Measurements from ENCODE around the gene LRRK2.

Gene LRRK2

GRCh38 chr12:40185303-40185693 lies 39.5 kb upstream of the LRRK2 start:
- no peak overlapping the region for H3K4me3 ChIP-seq (ENCODE audit: low read depth in 1 of 2, low read length in 2 of 2)
- no peaks in the 10 kb centered on the region for H3K79me2 ChIP-seq (ENCODE audit: insufficient read depth, low read length)
- ATAC-seq (ENCODE audit: insufficient read depth, low read depth) (no peak), DNase-seq (no peak)
- no peak overlapping the region for H3K4me2 ChIP-seq (ENCODE audit: insufficient read depth, low read length)
- H3K9me3 ChIP-seq (ENCODE audit: insufficient read depth, low read length, severe bottlenecking): no peaks in the 10 kb centered on the region
- H3K27ac ChIP-seq (ENCODE audit: low read length): no peak overlapping the region
- TF ChIP-seq EZH2 (IDR thresholded peaks at IDR 0.05; ENCODE audit: borderline replicate concordance, low read depth, low read length, severe bottlenecking): no peak
- TF ChIP-seq, protein P1, sequence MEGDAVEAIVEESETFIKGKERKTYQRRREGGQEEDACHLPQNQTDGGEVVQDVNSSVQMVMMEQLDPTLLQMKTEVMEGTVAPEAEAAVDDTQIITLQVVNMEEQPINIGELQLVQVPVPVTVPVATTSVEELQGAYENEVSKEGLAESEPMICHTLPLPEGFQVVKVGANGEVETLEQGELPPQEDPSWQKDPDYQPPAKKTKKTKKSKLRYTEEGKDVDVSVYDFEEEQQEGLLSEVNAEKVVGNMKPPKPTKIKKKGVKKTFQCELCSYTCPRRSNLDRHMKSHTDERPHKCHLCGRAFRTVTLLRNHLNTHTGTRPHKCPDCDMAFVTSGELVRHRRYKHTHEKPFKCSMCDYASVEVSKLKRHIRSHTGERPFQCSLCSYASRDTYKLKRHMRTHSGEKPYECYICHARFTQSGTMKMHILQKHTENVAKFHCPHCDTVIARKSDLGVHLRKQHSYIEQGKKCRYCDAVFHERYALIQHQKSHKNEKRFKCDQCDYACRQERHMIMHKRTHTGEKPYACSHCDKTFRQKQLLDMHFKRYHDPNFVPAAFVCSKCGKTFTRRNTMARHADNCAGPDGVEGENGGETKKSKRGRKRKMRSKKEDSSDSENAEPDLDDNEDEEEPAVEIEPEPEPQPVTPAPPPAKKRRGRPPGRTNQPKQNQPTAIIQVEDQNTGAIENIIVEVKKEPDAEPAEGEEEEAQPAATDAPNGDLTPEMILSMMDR (IDR thresholded peaks at IDR 0.05; ENCODE audit: borderline replicate concordance, extremely low read depth, low read length, poor library complexity, severe bottlenecking): no peak
- H3K9ac ChIP-seq (ENCODE audit: low read depth, low read length): no peak overlapping the region
- no peak overlapping the region for H2AFZ ChIP-seq (ENCODE audit: low read depth, low read length)
- H4K20me1 ChIP-seq (ENCODE audit: insufficient read depth, low read length): no peaks in the 10 kb centered on the region
- no peaks in the 10 kb centered on the region for H3K4me1 ChIP-seq (ENCODE audit: insufficient read depth, low read length)
- no peaks in the 10 kb centered on the region for H3K27me3 ChIP-seq (ENCODE audit: insufficient read depth, low read length, poor library complexity)
- H3K36me3 ChIP-seq (ENCODE audit: insufficient read depth, low read length): no peaks in the 10 kb centered on the region

GRCh38 chr12:40188558-40189320 lies 36.1 kb upstream of the LRRK2 start:
- Histone ChIP-seq H3K4me3 (ENCODE audit: low read depth in 1 of 2, low read length in 2 of 2) (no peak overlapping the region), H3K36me3 (ENCODE audit: insufficient read depth, low read length) (no peaks in the 10 kb centered on the region), H3K27ac (ENCODE audit: low read length) (no peak overlapping the region), H3K79me2 (ENCODE audit: insufficient read depth, low read length) (no peaks in the 10 kb centered on the region), H3K4me2 (ENCODE audit: insufficient read depth, low read length) (no peak overlapping the region), H4K20me1 (ENCODE audit: insufficient read depth, low read length) (no peaks in the 10 kb centered on the region), H3K27me3 (ENCODE audit: insufficient read depth, low read length, poor library complexity) (no peaks in the 10 kb centered on the region), H3K4me1 (ENCODE audit: insufficient read depth, low read length) (no peaks in the 10 kb centered on the region), H3K9me3 (ENCODE audit: insufficient read depth, low read length, severe bottlenecking) (no peaks in the 10 kb centered on the region), H3K9ac (ENCODE audit: low read depth, low read length) (no peak overlapping the region), H2AFZ (ENCODE audit: low read depth, low read length) (no peak overlapping the region)
- no peak for ATAC-seq (ENCODE audit: insufficient read depth, low read depth)
- TF ChIP-seq, protein P1 (IDR thresholded peaks at IDR 0.05; ENCODE audit: borderline replicate concordance, extremely low read depth, low read length, poor library complexity, severe bottlenecking): no peak
- no peak for TF ChIP-seq EZH2 (IDR thresholded peaks at IDR 0.05; ENCODE audit: borderline replicate concordance, low read depth, low read length, severe bottlenecking)
- no peak for DNase-seq

- TF ChIP-seq EZH2 (IDR thresholded peaks at IDR 0.05; ENCODE audit: borderline replicate concordance, low read depth, low read length, severe bottlenecking): no peak
- TF ChIP-seq, protein P1 (IDR thresholded peaks at IDR 0.05; ENCODE audit: borderline replicate concordance, extremely low read depth, low read length, poor library complexity, severe bottlenecking): no peak
- H3K27ac ChIP-seq (ENCODE audit: low read length): no peak overlapping the region
- no peaks in the 10 kb centered on the region for H3K27me3 ChIP-seq (ENCODE audit: insufficient read depth, low read length, poor library complexity)
- no peak overlapping the region for H2AFZ ChIP-seq (ENCODE audit: low read depth, low read length)
- DNase-seq (no peak), ATAC-seq (ENCODE audit: insufficient read depth, low read depth) (no peak)
- no peaks in the 10 kb centered on the region for H3K36me3 ChIP-seq (ENCODE audit: insufficient read depth, low read length)
- no peak overlapping the region for H3K4me2 ChIP-seq (ENCODE audit: insufficient read depth, low read length)
- no peaks in the 10 kb centered on the region for H3K4me1 ChIP-seq (ENCODE audit: insufficient read depth, low read length)
- H3K4me3 ChIP-seq (ENCODE audit: low read depth in 1 of 2, low read length in 2 of 2): no peak overlapping the region
- H3K9me3 ChIP-seq (ENCODE audit: insufficient read depth, low read length, severe bottlenecking): no peaks in the 10 kb centered on the region
- no peak overlapping the region for H3K9ac ChIP-seq (ENCODE audit: low read depth, low read length)
- H3K79me2 ChIP-seq (ENCODE audit: insufficient read depth, low read length): no peaks in the 10 kb centered on the region
- no peaks in the 10 kb centered on the region for H4K20me1 ChIP-seq (ENCODE audit: insufficient read depth, low read length)
Measured at GRCh38 chr12:40192704-40193255, 32.0 kb upstream of the LRRK2 start.
